DMS153 treated with DMSO at 0.1 percent for 48 hours (cell line): ENCODE measurements around the gene CLTRN.
"Not testable (repeated sequence)": the region's sequence is repeated elsewhere in the genome, so short reads cannot be mapped to it uniquely, and the experiment has no call there.

Experiments used
- DNase-seq: peaks from one replicate; lab custom pipeline; 2025; ENCODE audit not compliant: unreplicated experiment; lab: John Stamatoyannopoulos, UW

The CLTRN gene, protein sequence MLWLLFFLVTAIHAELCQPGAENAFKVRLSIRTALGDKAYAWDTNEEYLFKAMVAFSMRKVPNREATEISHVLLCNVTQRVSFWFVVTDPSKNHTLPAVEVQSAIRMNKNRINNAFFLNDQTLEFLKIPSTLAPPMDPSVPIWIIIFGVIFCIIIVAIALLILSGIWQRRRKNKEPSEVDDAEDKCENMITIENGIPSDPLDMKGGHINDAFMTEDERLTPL

DNA sequence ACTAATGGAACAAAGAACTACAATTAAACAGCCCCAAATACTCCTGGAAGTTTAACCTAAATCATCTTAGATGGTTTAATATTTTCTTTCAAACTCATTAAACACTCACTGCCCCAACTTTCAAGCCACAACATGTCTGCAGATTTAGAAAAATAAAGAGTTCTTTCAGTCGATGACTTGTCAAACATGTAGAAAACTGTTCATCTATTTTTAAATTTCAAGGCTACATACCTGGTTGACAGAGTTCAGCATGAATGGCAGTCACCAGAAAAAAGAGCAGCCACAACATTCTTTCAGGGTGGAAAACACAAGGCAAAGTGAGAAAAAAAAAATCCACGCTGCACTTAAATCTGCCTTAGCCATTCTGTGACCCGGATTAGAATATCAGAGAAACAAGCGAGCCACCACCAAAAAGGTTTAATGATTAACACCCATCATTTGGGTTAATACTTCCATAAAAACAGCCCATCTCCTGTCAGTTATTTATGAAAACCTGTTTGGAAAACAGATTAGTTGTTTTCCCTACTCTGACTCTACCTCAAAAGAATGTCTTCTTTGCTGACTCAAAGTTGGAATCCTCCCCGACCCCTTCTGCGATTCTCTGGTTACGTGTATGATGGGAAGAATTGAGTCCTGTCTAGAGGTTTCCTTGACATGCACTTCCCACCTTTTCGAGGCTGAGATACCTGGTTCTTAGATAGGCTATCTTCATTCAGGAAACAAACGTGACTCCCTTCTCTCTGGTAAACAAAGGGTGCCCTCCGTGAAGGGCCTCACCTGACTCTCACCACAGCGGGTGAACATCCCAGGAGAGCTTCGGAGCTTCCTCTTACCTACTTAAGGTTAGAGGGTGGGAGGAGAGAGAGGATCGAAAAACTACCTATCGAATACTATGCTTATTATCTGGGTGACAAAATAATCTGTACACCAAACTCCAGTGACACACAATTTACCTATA, at the start of gene CLTRN:
Gene CLTRN, minus strand, starts transcription at position 319 of the 958 bp plus-strand sequence. Its CDS starts 30 bp downstream, at position 289.
- no peak for DNase-seq

DNA sequence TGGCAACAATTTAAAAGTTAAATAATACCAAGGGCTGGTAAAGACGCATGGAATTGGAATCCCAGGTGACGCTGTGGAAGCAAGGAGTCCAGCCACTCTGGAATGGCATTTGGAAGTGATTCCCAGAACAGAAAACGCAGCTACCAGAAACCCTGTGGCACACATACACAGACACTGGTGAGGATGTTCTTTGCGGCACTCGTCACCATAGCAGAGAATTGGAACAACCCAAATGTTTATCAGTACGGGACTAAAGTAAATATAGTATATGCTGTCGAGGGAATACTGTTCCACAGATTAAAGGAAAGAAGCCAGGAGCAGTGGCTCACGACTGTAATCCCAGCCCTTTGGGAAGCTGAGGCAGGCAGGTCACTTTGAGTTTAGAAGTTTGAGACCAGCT, 39.7 kb upstream of the CLTRN start:
- DNase-seq, result not testable (repeated sequence)

GRCh38 chrX:15703809-15704208, 39.2 kb upstream of the CLTRN start:
- not testable (repeated sequence) for DNase-seq

DNA sequence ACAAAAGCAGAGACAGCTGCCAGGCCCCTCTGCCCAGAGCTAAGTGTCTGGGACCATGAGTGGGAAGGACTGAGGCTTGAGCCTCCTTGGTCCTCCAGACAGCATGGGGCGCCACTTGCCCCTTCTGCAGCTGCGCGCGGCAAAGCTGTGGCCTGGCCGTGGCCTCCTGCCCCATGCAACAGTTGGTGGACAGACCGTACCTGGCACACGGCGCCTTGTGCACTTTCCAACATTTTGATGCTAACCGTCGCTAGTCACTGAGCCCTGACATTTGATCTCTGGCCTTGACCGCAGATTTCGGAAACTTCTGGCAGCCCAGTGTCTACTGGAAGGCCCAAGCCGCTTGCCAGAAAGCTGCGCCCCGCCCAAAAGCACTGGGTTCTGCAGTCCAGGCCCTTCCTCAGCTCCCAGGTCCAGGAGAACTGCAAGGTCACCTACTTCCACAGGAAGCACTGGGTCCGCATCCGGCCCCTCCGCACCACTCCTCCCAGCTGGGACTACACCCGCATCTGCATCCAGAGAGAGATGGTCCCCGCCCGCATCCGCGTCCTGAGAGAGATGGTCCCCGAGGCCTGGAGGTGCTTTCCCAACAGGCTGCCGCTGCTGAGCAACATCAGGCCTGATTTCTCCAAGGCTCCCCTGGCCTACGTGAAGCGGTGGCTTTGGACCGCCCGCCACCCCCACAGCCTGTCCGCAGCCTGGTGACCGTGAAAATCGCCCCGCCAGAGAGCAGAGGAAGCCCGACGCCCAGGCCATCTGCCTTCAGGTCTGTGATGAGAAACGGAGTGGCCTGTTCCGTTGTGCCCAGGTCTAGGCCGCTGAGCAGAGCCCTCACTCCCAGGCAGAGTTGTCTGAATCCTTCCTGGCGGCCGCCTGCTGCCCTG, 38.1 kb upstream of the CLTRN start:
- DNase-seq, result no peak

- DNase-seq, result no peak
Measured at GRCh38 chrX:15696516-15696915, 31.9 kb upstream of the CLTRN start.

GRCh38 chrX:15694941-15695451, 30.4 kb upstream of the CLTRN start:
- no peak for DNase-seq

DNA sequence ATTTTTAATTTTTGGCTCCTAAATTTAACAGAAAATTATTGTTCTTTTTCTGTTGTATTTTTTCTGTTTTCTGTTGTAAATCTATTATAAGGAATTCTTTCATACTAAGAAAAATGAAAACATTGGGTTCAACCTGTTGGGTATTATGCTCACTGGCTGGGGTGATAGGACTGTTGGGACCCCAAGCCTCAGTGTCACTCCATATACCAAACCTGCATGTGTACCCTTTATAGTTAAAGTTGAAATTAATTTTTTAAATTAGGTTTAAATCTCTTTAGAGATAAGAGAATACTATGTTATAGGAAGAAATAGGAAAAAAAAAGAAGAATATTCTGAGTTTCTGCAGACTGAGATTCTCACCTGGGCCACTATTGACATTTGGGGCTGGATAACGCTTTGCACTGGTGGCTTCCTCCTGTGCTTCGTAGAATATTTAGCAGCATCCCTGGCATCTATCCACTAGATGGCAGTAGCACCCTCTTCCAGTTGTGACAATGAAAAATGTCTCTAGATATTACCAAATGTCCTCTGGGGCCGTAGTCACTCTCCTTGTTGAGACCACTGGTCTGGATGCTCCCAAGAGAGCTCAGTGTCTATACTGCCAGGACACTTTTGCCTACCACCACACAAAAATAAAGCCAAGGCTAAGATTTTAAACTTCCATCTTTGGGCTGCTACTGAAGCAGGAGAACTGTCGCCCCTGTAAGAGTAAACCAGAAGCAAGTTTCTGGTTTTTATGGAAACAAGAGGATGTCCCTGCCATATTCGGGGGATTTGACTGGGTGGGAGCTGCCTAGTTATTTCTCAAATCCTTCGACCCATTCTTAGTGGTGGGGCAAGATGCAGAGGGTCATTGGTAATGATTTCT, 22.4 kb upstream of the CLTRN start:
- peak; percentile 7 for DNase-seq

DNA sequence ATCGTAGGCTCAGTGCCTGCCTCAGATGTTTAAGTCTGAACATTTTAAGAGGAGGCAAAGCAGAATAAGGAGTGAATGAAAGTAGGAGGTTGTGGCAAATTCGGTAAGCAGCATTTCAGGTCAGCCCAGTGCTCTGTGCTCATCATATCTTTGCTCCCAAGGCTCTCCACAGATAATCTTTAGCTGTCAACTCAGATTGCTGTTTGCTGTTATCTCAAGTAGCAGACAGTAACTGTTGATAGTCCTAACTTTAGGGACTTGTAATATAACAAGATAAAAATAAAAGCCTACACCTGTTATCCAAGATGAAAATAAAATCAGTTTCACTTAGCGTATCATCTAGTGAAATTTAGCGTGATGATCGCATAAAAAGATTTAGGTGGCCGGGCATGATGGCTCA, 18.6 kb upstream of the CLTRN start:
- no peak for DNase-seq

- DNase-seq, result no peak
Measured at GRCh38 chrX:15681433-15681832, 16.8 kb upstream of the CLTRN start.

- DNase-seq, result no peak
Measured at GRCh38 chrX:15680401-15680800, 15.8 kb upstream of the CLTRN start.

GRCh38 chrX:15679246-15679645, 14.6 kb upstream of the CLTRN start:
- DNase-seq, result no peak

GRCh38 chrX:15678339-15678738, 13.7 kb upstream of the CLTRN start:
- no peak for DNase-seq

DNA sequence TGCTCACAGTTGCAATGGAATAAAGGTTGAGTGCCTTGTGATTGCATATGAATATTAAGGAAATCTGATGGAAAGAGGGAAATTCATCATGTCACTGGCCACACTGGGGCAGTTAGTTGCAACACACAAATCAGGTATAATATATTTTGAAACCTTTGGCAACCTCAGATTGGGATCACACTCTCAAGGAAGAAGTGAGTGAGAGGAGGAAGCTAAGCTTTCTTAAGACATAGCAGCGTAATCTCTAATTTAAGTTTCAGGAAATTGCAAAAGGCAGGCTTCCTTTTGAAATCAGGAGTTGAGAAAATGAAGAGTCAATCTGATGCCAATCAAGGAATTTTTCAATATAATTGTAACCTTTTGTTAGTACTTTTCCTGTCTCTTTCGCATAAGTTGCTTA, 12.3 kb upstream of the CLTRN start:
- DNase-seq, result no peak

DNA sequence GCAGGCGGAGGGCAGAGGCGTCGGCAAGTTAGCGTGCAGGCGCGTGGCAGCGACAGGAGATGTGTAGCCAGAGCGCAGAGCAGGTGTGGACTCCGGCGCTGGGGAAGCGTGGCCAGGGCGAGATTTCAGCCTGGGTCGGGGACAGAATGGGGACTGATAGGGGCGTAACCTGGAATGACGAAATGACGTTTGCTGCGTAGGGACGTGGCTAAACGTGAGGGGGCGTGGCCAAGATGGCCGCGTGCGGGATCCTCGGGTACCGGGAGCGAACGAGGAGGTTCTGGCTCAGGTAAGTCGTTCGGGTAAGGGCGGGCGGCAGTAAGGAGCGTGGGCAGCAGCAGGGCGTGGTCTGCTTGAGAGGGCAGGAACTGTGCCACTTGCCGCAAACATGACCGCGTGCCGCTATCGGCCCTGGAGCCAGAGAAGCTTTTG, 10.9 kb upstream of the CLTRN start:
- peak; percentile 41 for DNase-seq

- peak; percentile 76 for DNase-seq
Measured at GRCh38 chrX:15674841-15675489, 10.4 kb upstream of the CLTRN start.

DNA sequence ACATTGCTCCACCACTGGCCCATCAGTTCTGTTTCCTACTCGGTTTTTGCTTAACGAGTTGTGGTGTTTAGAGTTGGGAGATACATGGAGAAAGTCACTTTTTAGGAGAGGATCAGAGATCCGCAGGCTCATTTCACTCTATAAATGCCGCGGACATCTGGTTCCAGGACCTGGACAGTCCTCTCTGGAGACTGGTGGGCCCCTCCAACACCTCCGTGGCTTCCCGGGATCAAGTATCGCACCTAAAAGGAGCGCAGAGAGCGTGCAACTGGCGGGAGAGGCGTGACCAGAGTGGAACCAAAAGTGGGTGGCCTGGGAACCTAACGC, 9.9 kb upstream of the CLTRN start:
- DNase-seq, result no peak

GRCh38 chrX:15673970-15674369, 9.4 kb upstream of the CLTRN start:
- no peak for DNase-seq

DNA sequence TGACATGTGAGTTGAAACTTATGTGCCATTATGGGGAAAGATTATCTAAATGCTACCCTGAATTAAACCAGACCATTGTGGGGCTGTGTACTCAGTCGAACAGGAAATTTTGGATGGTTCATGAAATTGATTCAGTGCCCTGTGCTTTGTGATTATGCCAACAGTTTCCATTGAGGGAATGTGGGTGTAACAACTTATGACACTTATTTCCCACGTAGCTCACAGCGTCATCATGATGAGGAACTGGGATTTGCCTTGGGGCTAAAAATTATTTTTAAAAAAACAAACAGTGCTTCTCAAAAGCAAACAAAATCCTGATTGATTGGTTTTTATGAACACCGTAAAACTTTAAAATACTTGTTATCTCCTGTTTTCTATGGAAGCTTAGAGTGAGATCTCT, 8.3 kb upstream of the CLTRN start:
- DNase-seq, result no peak

DNA sequence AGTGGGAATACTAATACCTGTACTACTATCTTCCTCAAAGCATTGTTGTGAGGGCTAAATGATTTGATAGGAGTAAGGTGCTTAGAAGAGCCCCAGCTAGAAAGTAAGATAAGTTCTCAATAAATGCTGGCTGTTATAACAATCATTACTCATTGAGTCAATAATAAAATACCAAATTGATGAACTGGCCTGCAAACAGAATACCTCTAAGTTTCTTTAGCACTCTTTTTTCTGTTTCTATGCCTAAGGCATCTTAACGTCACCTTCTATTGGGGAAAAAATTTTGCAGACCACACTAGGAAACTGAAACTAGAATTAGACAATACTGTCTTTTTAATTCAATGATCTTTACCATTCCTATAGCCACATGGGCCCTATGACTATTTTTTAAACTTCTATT, 1.2 kb downstream of the CLTRN start:
- DNase-seq, result no peak

GRCh38 chrX:15654804-15655203, 9.8 kb downstream of the CLTRN start:
- DNase-seq, result not testable (repeated sequence)
